GM21360 (cell line): ENCODE data around the gene ZDHHC11.
"Not testable (repeated sequence)": the region's sequence is repeated elsewhere in the genome, so short reads cannot be mapped to it uniquely, and the experiment has no call there.

Experiments
- ATAC-seq: cut with Tn5 transposase; IDR thresholded peaks from one replicate; pipeline ENCODE4 v1.9.1; 2021; ENCODE audit warnings: mild to moderate bottlenecking, moderate library complexity; ENCODE audit not compliant: unreplicated experiment

Gene ZDHHC11

DNA sequence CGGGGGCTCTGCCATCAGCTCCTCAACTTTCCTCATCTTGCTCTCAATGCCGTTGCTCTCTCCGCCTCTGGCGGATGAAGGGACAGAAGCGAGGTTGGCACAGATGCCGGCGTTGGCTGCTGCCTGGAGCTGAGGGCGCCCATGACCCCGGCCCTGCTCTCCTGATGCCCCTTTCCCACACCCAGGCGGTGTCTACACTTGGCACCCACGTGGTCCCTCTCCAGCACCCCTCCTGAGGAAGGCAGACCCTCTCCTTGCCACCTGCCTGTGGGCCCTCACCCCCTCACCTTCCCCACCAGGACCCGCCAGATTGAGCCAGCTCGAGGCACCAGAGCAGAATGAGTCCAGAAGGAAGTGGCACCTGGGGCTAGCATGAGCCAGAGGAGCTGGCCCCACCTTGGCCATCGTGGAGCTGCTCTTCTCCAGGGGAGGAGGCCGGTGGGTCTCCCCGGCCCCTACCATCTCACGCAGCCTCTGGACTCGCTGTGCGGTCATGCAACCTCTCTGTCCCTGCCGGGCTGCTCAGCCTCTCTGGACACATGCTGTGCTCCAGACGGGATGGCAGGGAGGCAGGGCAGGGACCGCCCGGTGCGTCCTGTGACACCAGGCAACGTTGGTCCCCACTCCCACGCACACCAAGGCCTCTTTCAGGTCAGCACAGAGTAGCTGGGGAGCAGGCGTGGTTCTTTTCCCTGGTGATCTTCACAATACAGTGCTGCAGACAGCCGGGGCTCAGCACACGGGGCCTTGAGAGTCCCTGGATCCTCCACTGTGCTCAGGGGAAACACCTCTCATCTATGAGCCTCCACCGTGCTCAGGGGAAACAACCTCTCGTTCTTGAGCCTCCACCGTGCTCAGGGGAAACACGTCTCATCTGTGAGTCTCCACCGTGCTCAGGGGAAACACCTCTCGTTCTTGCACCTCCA is 4.8 kb downstream of the ZDHHC11 start:
- ATAC-seq, result not testable (repeated sequence)

- ATAC-seq, result not testable (repeated sequence)
These were observed 5.6 kb downstream of the ZDHHC11 start for GRCh38 chr5:845031-845675.

DNA sequence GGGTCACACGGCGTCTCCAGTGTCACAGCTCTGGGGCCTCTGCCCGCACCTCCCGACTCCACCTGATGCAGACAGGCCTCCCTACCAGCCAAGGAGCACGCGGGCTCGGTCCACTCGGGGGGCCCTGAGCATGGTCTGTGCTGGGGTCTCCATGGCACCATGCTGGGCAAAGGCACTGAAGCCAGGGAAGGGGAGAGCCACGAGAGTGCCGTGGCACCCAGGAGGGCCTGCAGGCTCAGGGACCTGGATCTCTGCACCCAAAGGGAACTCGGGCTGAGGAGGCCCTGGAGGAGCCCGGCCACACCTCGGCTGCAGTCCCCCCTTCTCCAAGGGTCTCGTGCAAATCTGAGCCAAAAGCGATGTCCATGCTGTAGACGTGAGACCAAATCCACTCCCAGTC is 6.4 kb downstream of the ZDHHC11 start:
- ATAC-seq, result not testable (repeated sequence)

DNA sequence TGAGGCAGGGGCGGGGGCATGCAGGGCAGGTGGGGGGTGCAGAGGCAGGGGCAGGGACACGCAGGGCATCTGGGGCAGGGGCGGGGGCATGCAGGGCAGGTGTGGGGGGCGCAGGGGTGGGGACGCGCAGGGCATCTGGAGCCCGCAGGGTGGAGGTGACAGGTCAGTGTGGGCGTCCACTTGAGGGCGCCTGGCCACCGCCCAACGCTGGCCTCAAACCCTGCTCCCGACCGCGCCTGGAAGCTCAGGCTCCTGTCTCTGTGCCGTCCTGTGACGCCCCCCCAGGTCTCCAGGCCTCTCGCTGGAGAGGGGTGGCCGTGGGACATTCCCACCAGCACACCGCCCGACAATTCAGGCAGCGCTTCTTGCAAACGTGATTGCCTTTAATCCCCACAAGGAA is 6.9 kb downstream of the ZDHHC11 start:
- not testable (repeated sequence) for ATAC-seq

GRCh38 chr5:843371-843770 is 7.4 kb downstream of the ZDHHC11 start:
- ATAC-seq, result not testable (repeated sequence)

- ATAC-seq, result not testable (repeated sequence)
These were observed 8.2 kb downstream of the ZDHHC11 start for GRCh38 chr5:842402-843221.

- ATAC-seq, result not testable (repeated sequence)
These were observed 9.0 kb downstream of the ZDHHC11 start for GRCh38 chr5:841531-842401.

DNA sequence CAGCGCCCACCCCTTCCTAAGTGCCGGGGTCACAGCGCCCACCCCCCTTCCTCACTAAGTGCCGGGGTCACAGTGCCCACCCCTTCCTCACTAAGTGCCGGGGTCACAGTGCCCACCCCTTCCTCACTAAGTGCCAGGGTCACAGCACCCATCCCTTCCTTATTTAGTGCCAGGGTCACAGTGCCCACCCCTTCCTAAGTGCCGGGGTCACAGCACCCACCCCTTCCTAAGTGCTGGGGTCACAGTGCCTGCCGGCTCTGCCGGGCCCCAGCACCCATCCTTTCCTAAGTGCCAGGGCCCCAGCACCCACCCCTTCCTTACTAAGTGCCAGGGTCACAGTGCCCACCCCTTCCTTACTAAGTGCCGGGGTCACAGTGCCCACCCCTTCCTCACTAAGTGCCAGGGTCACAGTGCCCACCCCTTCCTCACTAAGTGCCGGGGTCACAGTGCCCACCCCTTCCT is 9.8 kb downstream of the ZDHHC11 start:
- ATAC-seq, result not testable (repeated sequence)

- ATAC-seq, result not testable (repeated sequence)
These were observed 10.4 kb downstream of the ZDHHC11 start for GRCh38 chr5:840118-840973.

DNA sequence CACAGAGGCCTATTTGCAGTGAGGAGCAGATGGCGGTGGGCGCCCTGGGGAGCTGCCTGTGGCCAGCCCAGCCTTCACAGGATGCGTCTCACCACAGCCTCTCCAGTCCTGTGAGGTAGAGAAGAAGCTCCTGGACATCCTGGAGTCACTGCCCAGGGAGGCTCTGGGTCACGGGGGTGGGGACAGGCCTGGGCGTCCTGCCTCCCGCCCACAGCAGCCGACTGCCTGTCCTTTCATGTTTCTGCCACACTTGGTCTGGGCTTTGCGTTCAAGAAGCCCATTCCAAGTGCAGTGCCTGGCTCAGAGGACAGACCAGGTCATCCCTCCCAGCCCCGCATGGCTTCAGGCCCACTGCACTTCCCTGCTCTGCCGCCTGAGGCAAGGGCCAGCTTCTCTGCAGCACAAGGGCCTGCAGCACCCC is 12.3 kb downstream of the ZDHHC11 start:
- ATAC-seq, result not testable (repeated sequence)

- not testable (repeated sequence) for ATAC-seq
These were observed 13.1 kb downstream of the ZDHHC11 start for GRCh38 chr5:837621-838121.

DNA sequence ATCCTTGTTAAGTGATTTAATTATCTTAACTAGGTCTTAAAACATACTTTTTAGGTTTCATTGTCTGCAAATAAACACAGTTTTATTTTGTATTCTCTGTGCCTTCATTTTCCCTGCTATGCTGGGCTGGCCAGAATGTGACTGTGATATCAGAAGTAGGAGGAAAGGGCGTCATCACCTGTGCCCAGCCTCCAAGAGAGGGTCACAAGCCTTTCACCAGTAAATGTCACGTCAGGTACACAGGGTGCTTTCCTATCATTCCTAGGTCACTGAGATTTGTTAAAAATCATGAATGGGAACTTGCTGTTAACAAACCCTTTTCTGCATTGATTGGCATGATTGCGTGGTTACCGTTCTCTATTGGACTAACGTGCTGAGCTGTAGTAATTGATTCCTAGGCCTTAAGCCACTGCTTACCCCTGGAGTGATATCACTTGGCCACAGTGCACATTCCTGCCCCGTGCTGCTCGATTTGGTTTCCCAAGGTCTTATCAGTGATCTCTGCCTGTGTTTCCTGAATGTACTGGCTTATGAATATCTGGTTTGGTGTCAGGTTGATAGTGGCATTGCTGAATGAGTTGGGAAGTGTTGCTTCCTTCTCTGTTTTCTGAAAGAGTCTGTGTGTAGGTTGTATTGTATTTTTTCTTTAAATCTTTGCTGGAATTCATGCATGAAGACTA is 14.7 kb downstream of the ZDHHC11 start:
- ATAC-seq, result not testable (repeated sequence)

GRCh38 chr5:834013-834412 is 16.8 kb downstream of the ZDHHC11 start:
- ATAC-seq, result not testable (repeated sequence)

DNA sequence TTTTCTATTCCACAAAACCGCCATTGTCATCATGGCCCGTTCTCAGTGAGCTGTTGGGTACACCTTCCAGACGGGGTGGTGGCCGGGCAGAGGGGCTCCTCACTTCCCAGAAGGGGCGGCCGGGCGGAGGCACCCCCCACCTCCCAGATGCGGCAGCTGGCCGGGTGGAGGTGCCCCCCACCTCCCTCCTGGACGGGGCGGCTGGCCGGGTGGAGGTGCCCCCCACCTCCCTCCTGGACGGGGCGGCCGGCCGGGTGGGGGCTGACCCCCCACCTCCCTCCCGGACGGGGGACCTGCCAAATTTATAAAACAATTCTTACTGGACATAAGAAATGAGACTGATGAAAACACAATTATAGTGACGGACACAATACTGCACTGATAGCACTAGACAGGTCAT is 22.6 kb downstream of the ZDHHC11 start:
- ATAC-seq, result not testable (repeated sequence)

DNA sequence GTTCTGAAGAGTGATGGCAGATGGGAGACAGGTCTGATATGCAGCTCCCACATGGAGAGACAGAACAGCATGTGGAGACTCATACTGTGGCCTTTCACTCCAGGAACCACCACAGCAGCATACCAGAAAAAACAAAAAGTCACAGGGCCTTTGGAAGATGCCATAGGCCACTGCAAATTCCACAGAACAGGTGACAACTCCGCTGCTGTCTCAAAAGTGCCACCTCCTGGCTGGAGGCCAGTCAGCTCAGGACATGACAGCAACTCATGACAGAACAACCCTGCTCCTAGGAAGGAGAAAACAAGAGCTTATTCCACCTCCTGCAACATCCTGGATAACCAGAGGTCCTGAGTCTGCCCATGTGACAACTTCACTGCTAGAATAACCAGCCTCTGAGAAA is 25.2 kb downstream of the ZDHHC11 start:
- ATAC-seq, result not testable (repeated sequence)

DNA sequence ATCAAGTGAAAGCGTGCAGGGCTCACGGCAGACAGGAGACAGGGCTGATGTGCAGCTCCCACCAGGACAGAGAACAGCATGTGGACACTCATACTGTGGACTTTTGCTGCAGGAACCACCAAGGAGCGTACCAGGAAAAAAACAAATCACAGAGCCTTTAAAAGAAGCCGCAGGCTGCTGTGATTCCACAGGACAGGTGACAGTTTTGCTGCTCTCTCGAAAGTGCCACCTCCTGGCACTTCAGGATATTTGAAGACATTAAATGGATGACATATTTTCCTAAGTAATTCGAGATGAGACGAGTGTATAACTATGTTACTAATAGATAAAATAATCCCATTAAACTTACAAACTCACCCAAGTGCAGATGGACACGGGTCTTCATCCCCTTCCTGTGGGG is 29.3 kb downstream of the ZDHHC11 start:
- no peak for ATAC-seq

GRCh38 chr5:820245-820644 is 30.5 kb downstream of the ZDHHC11 start:
- ATAC-seq, result no peak

GRCh38 chr5:819078-819477 is 31.7 kb downstream of the ZDHHC11 start:
- ATAC-seq, result no peak
